HG03432 (cell line): Measurements from ENCODE around the gene SFRP5.

Experiments used
- ATAC-seq: cut with Tn5 transposase; IDR thresholded peaks from one replicate; pipeline ENCODE4 v1.9.1; 2021; ENCODE audit warnings: mild to moderate bottlenecking, moderate library complexity; ENCODE audit not compliant: unreplicated experiment

SFRP5 gene

DNA sequence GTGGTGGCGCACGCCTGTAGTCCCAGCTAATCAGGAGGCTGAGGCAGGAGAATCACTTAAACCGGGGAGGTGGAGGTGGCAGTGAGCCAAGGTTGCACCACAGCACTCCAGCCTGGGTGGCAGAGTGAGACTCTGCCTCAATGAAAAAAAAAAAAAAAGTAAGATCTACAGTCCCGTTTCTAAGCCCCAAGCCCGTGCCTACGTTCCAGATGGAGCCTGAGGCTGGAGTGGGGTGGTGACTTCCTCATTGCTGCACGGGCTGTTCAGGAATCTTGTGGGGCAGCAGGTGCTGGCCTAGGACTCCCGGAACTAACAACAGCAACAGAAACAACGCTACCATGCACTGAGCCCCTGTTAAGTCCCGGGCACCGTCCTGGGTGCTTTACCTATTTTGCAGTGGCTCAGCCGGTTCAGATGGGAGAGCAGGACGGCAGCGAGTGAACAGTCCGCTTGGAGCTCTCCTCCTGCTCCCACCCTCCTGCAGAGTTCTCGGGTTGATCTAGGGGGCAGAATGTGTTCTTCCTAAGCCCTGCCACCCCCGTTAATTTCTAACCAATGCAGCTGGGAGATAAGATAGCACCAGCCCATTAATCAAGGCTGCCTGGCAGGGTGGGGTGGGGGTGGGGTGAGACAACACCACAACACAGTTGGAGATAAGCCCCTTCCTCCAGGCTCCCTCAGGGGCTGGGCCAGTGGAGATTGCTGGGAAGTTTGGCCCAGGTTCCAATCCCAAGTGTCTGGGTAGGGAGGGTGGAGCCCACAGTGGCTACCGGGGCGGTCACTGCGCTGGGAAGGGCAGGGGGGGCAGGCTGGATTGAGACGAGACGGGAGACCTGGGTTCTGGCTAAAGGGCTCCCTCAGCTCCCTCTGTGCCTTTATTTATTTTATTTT, 17.0 kb upstream of the SFRP5 start:
- ATAC-seq, result no peak

- no peak for ATAC-seq
Observed at GRCh38 chr10:97785731-97786130, 13.9 kb upstream of the SFRP5 start.

DNA sequence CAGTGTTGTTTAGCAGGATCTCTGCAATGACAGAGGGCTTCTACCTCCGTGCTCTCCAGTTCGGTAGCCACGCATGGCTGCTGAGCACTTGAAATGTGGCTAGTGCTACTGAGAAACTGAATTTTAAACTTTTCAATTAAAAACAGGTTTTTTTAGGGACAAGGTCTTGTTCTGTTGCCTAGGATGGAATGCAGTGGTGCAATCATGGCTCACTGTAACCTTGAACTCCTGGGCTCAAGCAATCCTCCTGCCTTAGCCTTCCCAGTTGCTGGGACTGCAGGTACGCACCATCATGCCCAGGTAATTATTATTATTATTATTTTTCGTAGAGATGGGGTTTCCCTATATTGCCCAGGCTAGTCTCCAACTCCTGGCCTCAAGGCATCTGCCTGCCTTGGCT, 13.4 kb upstream of the SFRP5 start:
- no peak for ATAC-seq

- no peak for ATAC-seq
Observed at GRCh38 chr10:97784200-97784810, 12.5 kb upstream of the SFRP5 start.

DNA sequence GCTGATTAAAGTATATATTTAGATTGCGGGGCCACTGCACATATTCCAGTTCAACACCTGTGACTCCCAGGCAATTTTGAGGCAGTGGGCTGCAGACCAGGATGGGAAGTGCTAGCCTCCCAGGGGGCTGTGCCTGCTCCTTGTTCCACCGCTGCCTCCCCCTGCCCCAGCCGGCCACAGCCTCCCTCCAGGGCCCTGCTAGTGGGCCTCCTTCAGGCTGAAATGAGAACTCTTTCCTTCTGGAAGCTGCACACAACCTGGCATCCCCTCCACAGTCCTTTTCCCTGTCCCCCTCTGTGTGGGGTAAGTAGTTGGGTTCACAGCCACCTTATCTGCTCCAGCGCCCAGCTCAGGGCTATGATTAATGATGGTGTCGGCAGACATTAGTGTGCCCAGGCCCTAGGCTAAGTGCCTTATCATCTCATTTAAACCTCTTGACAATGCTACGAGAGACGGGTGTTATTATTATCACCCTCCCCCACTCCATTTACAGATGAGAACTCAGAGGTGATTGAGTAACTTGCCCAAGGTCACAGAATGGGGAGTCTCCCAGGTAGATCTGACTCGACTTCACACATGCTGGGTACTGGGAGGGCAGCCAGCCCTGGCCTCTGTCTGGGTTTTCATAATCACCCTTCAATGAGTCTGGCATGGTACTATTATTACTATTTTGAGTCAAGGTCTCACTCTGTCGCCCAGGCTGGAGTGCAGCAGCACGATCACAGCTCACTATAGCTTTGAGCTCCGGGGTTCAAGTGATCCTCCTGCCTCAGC, 10.8 kb upstream of the SFRP5 start:
- no peak for ATAC-seq

- no peak for ATAC-seq
Observed at GRCh38 chr10:97781618-97782331, 10.0 kb upstream of the SFRP5 start.

DNA sequence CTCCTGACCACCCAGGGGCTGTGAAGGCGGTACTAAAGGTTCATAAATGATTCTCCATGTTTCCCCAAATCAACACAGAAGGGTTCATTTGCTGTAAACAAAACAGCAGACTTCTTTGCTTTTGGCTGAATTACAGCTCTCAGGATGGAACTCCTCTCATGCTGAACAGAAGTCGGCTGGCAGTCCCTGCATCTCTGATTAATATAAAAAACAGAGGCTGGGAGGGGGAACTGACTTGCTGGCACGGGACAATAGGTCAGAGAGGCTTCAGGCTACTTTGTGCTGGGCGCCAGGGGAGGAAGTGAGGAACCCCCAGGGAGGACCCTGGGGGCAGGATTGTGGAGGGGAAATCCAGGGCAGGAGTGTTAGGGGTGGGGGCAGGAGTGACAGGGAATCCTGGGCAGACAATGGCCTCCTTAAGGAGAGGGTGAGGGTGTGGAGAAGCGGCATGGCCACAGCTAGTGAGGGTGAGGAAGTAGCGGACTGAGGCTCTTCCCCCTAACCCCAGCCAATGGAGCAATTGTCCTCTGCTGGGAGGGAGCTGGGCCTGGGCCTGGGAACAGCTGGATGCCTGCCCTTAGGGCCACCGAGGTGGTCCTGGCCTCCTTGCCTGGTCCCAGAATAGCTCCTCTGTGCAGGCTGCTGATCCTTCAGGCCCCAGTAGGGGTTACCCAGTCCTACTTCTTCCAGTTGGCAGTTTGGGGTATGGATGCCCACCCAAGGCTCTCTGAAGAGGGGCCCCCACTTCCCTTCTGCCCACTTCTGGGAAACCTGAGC, 9.2 kb upstream of the SFRP5 start:
- ATAC-seq, result no peak

- no peak for ATAC-seq
Observed at GRCh38 chr10:97779975-97780374, 8.2 kb upstream of the SFRP5 start.

- ATAC-seq, result no peak
Observed at GRCh38 chr10:97779492-97779891, 7.7 kb upstream of the SFRP5 start.

DNA sequence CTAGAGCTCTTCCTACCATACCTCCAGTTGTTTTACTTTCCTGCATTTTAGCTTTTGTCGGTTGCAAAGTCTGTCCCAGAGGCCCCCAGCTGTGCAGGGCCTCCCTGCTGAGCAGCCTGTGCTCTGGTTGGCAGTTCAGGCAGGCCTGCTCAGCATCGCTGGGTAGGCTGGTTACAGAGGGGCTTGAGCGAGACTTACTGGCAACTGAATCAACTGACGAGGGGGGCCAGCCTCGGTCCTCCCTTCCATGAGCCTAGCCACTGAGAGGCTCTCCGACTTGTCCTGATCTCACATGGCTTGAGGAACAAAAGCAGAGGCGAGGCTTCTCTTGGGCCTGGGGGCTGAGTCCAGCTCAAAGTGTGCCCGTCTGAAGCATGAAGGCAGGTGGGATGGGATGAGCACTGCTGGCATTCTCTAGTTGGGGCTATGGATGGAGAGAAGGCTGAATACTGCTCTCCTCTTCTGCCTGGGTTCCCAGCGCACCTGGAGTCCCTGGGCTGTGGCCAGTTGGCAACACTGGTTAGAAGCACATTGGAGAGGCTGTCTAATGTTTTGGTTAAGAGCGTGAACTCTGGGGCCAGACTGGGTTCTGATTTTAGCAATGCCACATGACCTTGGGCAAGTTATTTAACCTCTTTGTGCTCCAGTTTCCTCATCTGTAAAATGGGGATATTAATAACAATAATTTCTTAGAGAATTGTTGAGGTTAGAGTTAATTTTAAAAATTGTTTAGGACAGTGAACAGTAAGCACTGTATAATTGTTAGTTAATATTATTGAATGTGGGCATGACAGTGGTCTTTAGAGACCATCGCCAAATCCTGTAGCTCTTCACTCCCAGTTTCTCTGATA, 6.9 kb upstream of the SFRP5 start:
- ATAC-seq, result no peak

- ATAC-seq, result no peak
Observed at GRCh38 chr10:97777143-97777542, 5.3 kb upstream of the SFRP5 start.

DNA sequence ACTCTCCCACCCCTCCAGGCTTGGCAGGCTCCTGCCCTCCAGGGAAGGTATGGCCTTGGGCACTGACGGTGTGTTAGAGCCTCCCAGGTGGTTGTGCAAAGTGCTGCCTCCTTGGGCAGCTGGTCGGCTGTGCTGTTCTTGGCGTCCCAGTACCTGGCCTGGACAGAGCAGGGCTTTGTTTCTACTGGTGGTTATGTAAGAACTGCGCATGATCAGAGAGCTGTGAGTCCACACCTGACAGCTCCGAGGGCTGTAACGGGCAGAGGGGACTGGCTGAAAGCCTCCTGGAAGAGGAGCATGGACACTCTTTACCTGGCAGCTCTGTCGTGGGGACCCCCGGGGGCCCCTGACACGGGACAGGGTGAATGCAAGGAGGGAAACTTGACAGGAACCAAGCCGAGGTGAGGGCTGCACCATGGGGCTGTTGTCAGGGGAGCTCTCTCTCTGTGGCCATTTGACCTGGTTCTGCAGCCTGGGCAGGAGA, 3.1 kb upstream of the SFRP5 start:
- ATAC-seq, result no peak

DNA sequence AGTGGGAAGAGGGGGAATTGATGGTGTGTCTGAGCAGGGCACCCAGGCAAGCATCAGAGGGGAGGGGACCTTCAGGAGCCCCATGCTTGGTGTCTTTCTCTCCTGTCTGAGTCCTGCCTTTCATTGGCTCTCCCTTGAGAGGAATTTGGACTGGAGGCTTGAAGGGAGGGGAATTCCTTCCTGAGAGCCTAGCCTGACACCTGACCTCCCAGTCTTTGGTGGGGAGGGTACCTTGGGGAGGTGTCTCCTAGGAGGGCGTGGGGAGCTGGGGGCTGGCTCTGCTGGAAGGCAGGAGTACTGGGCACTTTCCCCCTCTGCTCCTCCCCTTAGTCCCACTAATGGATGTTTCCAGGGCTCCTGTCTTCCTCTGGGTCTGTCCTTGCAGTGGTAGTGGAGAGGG, 1.3 kb upstream of the SFRP5 start:
- no peak for ATAC-seq

DNA sequence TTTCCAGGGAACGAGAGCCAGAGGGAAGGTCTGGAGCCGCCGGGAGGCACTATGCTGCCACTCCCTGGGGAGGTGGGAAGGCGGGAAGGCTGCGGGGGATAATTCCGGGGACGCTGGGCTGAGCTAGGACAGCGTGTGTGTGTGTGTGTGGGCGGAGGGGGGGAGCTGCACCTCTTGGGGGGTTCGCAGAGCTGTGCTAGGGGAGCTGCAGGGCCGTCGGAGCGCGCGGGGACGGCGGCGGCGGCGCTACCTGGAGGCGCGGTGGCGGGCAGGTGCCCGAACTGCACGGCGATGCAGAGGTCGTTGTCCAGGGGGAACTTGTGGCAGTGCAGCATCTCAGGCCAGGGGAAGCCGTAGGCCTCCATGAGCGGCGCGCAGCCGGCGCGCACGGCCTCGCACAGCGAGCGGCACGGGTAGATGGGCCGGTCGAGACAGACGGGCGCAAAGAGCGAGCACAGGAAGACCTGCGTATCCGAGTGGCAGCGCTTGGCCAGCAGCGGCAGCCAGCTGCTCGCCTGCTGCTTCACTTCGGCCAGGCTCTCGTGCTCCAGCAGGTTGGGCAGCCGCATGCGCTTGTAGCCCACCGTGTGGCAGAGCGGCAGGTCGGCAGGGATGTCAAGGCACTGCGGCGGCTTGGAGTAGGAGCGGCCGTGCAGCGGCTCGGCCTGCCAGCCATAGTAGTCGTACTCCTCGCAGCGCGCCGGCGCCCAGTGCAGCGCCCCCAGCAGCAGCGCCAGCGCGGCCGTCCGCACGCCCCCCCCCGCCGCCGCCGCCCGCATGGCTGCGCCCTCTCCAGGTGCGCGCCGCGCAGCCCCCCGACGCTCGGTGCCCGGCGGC, 526 bp downstream of the SFRP5 start:
- no peak for ATAC-seq

- no peak for ATAC-seq
Observed at GRCh38 chr10:97770255-97770654, 1.5 kb downstream of the SFRP5 start.

- ATAC-seq, result no peak
Observed at GRCh38 chr10:97768322-97769315, 3.2 kb downstream of the SFRP5 start.
